ENCODE data around the gene ANKRD18B. TPM values are rescaled to one million over a fixed set of nuclear protein-coding genes. Genes with fewer than 3 reads are reported as not detected.

ANKRD18B gene
- 3.3 to 7.2 TPM (median 6.8 TPM) in 5 replicates for total RNA-seq (2022; extraction: Qiagen RNA extraction; ENCODE audit: low read depth)

GRCh38 chr9:33523397-33524305 lies at the start of gene ANKRD18B:
Gene ANKRD18B, plus strand, starts transcription at chr9:33524251. Its CDS starts 239 bp downstream, at chr9:33524490.

Other genes with a start within 250 kb of the ANKRD18B start
- gene NFX1, start 233.7 kb upstream of the ANKRD18B start, total RNA-seq (2022; extraction: Qiagen RNA extraction; ENCODE audit: low read depth): 28.2 to 32.3 TPM (median 31.9 TPM) in 5 replicates
- gene AQP7, start 121.7 kb upstream of the ANKRD18B start, total RNA-seq (2022; extraction: Qiagen RNA extraction; ENCODE audit: low read depth): 0.21 to 0.64 TPM (median 0.43 TPM) in 5 replicates
- gene AQP3, start 76.7 kb upstream of the ANKRD18B start, total RNA-seq (2022; extraction: Qiagen RNA extraction; ENCODE audit: low read depth): 11.9 to 18.2 TPM (median 15.1 TPM) in 5 replicates
- gene NOL6, start 50.3 kb upstream of the ANKRD18B start, total RNA-seq (2022; extraction: Qiagen RNA extraction; ENCODE audit: low read depth): 65.8 to 74.5 TPM (median 71.7 TPM) in 5 replicates